IMR-90 (cell line): Measurements from ENCODE around the gene CPLX1. TPM values are rescaled to one million over a fixed set of nuclear protein-coding genes. Genes with fewer than 3 reads are reported as not detected.

Experiments used
- ATAC-seq: fragments of 200-7000 bp; cut with Tn5 transposase; 2 replicates; pipeline ENCODE4 v1.9.1; 2020; ENCODE audit warnings: low read depth, mild to moderate bottlenecking, moderate library complexity
- BruUV-seq: library from RNA; stranded (reverse); fragments of 400-500 nt; replicated peaks from 2 replicates; lab custom pipeline; 2021; lab: Mats Ljungman, UMichigan
- CTCF ChIA-PET: fragments of 300-600 bp; formaldehyde crosslinking; extraction: SDS; loops from one replicate; lab custom pipeline; 2021; ENCODE audit warnings: antibody characterized with exemption; lab: Yijun Ruan, JAX
- POLR2A ChIA-PET: fragments of 300-600 bp; sonication (Branson Sonifier 250); formaldehyde crosslinking; loops from one replicate; lab custom pipeline; 2022; ENCODE audit warnings: antibody characterized with exemption; ENCODE audit not compliant: unreplicated experiment; lab: Charles Lee
- DNase-seq: peaks from one replicate; pipeline ENCODE4 v3.0.0; 2013
- H2AFZ ChIP-seq: replicated peaks from 2 replicates; pipeline ENCODE3; 2013; ENCODE audit warnings: low read length, mild to moderate bottlenecking; ENCODE audit not compliant: poor library complexity
- H2AK5ac ChIP-seq: 2 replicates; pipeline ENCODE4 v1.6.1; 2013; ENCODE audit warnings: low read depth, low read length, inconsistent platforms
- H2AK9ac ChIP-seq: replicated peaks from 2 replicates; pipeline ENCODE3; 2013; ENCODE audit warnings: mild to moderate bottlenecking, low read depth, low read length, moderate library complexity; ENCODE audit not compliant: poor library complexity
- H2BK120ac ChIP-seq: 2 replicates; pipeline ENCODE4 v1.6.1; 2013; ENCODE audit warnings: low read depth, low read length, inconsistent platforms
- H2BK15ac ChIP-seq: 3 replicates; pipeline ENCODE4 v1.6.1; 2013; ENCODE audit warnings: low read depth, low read length, inconsistent platforms
- H2BK20ac ChIP-seq: 2 replicates; pipeline ENCODE4 v1.6.1; 2013; ENCODE audit warnings: low read depth, mild to moderate bottlenecking, inconsistent platforms, low read length, moderate library complexity
- H2BK5ac ChIP-seq: 2 replicates; pipeline ENCODE4 v1.6.1; 2013; ENCODE audit warnings: mild to moderate bottlenecking, low read depth, low read length, inconsistent platforms; ENCODE audit not compliant: poor library complexity, severe bottlenecking
- H3K14ac ChIP-seq: replicated peaks from 2 replicates; pipeline ENCODE4 v1.6.1; 2013; ENCODE audit warnings: low read depth, low read length, inconsistent platforms
- H3K18ac ChIP-seq: 2 replicates; pipeline ENCODE4 v1.6.1; 2013; ENCODE audit warnings: low read depth, low read length, control low read depth
- H3K23ac ChIP-seq: 2 replicates; pipeline ENCODE4 v1.6.1; 2013; ENCODE audit warnings: low read depth, low read length, inconsistent platforms
- H3K27ac ChIP-seq: 2 replicates; pipeline ENCODE4 v1.5.1; 2013; ENCODE audit warnings: mild to moderate bottlenecking, control low read depth, low read length; ENCODE audit not compliant: insufficient read depth
- H3K27me3 ChIP-seq: 2 replicates; pipeline ENCODE4 v1.6.1; 2013; ENCODE audit warnings: low read length; ENCODE audit not compliant: control insufficient read depth, insufficient read depth
- H3K36me3 ChIP-seq: 2 replicates; pipeline ENCODE4 v1.6.1; 2013; ENCODE audit warnings: low read length, mixed read lengths; ENCODE audit not compliant: control insufficient read depth, insufficient read depth
- H3K4ac ChIP-seq: 2 replicates; pipeline ENCODE4 v1.6.1; 2013; ENCODE audit warnings: low read depth, low read length, inconsistent platforms
- H3K4me1 ChIP-seq: 2 replicates; pipeline ENCODE4 v1.6.1; 2013; ENCODE audit warnings: low read length, mixed read lengths; ENCODE audit not compliant: control insufficient read depth, insufficient read depth
- H3K4me2 ChIP-seq: 2 replicates; pipeline ENCODE4 v1.6.1; 2013; ENCODE audit warnings: low read depth, mild to moderate bottlenecking, control low read depth, low read length, moderate library complexity
- H3K4me3 ChIP-seq: 2 replicates; pipeline ENCODE4 v1.5.1; 2013; ENCODE audit warnings: low read depth, mild to moderate bottlenecking, control low read depth, low read length, moderate library complexity; ENCODE audit not compliant: insufficient read depth
- H3K56ac ChIP-seq: 2 replicates; pipeline ENCODE4 v1.6.1; 2013; ENCODE audit warnings: low read length, inconsistent platforms; ENCODE audit not compliant: insufficient read depth; ENCODE audit errors: extremely low read depth
- H3K79me1 ChIP-seq, 2 experiments: 2 replicates each; pipeline ENCODE4 v1.6.1; 2013; ENCODE audit warnings: low read length in 2 of 2, inconsistent platforms in 1 of 2, low read depth in 1 of 2
- H3K9ac ChIP-seq: 2 replicates; pipeline ENCODE4 v1.6.1; 2013; ENCODE audit warnings: low read depth, low read length, control low read depth
- H3K9me1 ChIP-seq: 2 replicates; pipeline ENCODE4 v1.6.1; 2013; ENCODE audit warnings: low read length, inconsistent platforms; ENCODE audit not compliant: insufficient read depth
- H3K9me3 ChIP-seq: 2 replicates; pipeline ENCODE4 v1.6.1; 2013; ENCODE audit warnings: low read length; ENCODE audit not compliant: control insufficient read depth, insufficient read depth
- H4K20me1 ChIP-seq: 2 replicates; pipeline ENCODE4 v1.6.1; 2013; ENCODE audit warnings: low read length, inconsistent platforms; ENCODE audit not compliant: insufficient read depth
- H4K5ac ChIP-seq: 2 replicates; pipeline ENCODE4 v1.6.1; 2013; ENCODE audit warnings: mild to moderate bottlenecking, low read depth, low read length, control low read depth
- H4K8ac ChIP-seq, 2 experiments: 2 replicates each; pipeline ENCODE4 v1.6.1; 2013; ENCODE audit warnings: low read depth in 2 of 2, low read length in 2 of 2, control low read depth in 1 of 2, inconsistent platforms in 1 of 2
- H4K91ac ChIP-seq: 2 replicates; pipeline ENCODE4 v1.6.1; 2013; ENCODE audit warnings: low read depth, low read length, inconsistent platforms; ENCODE audit not compliant: insufficient read depth
- CHD1 ChIP-seq: IDR thresholded peaks from 2 replicates; pipeline ENCODE4 v1.6.1; 2012; ENCODE audit warnings: low read depth, low read length, improper control_type of control experiment
- FOS ChIP-seq: fragments of 150-350 bp; IDR thresholded peaks from 2 replicates; pipeline ENCODE4 v1.6.1; 2016; ENCODE audit warnings: low read depth, low read length
- MAFK ChIP-seq: IDR thresholded peaks from 2 replicates; pipeline ENCODE4 v1.6.1; 2012; ENCODE audit warnings: low read depth, low read length, improper control_type of control experiment
- MXI1 ChIP-seq: IDR thresholded peaks from 2 replicates; pipeline ENCODE4 v1.6.1; 2012; ENCODE audit warnings: low read depth, mild to moderate bottlenecking, low read length, moderate library complexity, borderline replicate concordance
- NFE2L2 ChIP-seq: fragments of 150-350 bp; IDR thresholded peaks from 2 replicates; pipeline ENCODE4 v1.6.1; 2016; ENCODE audit warnings: low read depth, mild to moderate bottlenecking, low read length
- RAD21 ChIP-seq: IDR thresholded peaks from 2 replicates; pipeline ENCODE4 v1.6.1; 2012; ENCODE audit warnings: low read length, improper control_type of control experiment
- RCOR1 ChIP-seq: IDR thresholded peaks from 2 replicates; pipeline ENCODE4 v1.6.1; 2012; ENCODE audit warnings: mild to moderate bottlenecking, low read length, improper control_type of control experiment; ENCODE audit not compliant: insufficient replicate concordance
- RFX5 ChIP-seq: IDR thresholded peaks from 2 replicates; pipeline ENCODE4 v1.8.0; 2012; ENCODE audit warnings: low read depth, mild to moderate bottlenecking, low read length, moderate library complexity
- SMC3 ChIP-seq: fragments of 150-350 bp; IDR thresholded peaks from 2 replicates; pipeline ENCODE4 v1.6.1; 2016; ENCODE audit warnings: low read depth, mild to moderate bottlenecking, antibody characterized with exemption, low read length, moderate library complexity
- WGBS, 2 experiments: methylation state at CpG; one replicate each; pipeline versions ENCODE4 v1.1.5 to v1.1.7; 2013; ENCODE audit warnings: missing lambda C conversion rate in 2 of 2; ENCODE audit not compliant: insufficient read length in 1 of 2; ENCODE audit errors: extremely low coverage in 2 of 2; 5-methylcytosine and 5-hydroxymethylcytosine counted together
- dilution Hi-C: fragments of 300-500 bp; cut with HindIII; formaldehyde crosslinking; loops from one replicate; pipeline ENCODE4 v1.14.3; 2018; ENCODE audit warnings: low sequenced_read_pairs; ENCODE audit not compliant: unreplicated experiment
- in situ Hi-C: fragments of 300-500 bp; cut with MboI; formaldehyde crosslinking; loops from 3 replicates; pipeline ENCODE4 v1.14.3; 2019; ENCODE audit warnings: low sequenced_read_pairs, inconsistent platforms, mixed read lengths
- intact Hi-C: fragments of 100-400 bp; cut with micrococcal nuclease; formaldehyde crosslinking; loops from 2 replicates; pipeline ENCODE4 v1.10.0; 2022
- polyA plus RNA-seq, 3 experiments: library from polyadenylated mRNA; depleted of rRNA; stranded (reverse); fragments of >200 nt; gene quantifications; 2 replicates each; pipeline ENCODE4 v1.2.3, GENCODE V29; 2012; ENCODE audit warnings: low replicate concordance in 1 of 3
- total RNA-seq: library from RNA; depleted of rRNA; stranded (reverse); fragments of >200 nt; gene quantifications from 2 replicates; pipeline ENCODE4 v1.2.3, GENCODE V29; 2012
- TF ChIP-seq, protein P1 (sequence below): conservative IDR thresholded peaks from 2 replicates; pipeline ENCODE4 v1.5.1; 2012; ENCODE audit warnings: mild to moderate bottlenecking, low read depth, low read length, improper control_type of control experiment
- TF ChIP-seq, protein P2 (sequence below): fragments of 150-350 bp; IDR thresholded peaks from 2 replicates; pipeline ENCODE4 v1.6.1; 2016; ENCODE audit warnings: low read depth, mild to moderate bottlenecking, low read length, moderate library complexity, borderline replicate concordance
- TF ChIP-seq, protein P3 (sequence below): fragments of 150-350 bp; IDR thresholded peaks from 2 replicates; pipeline ENCODE4 v1.6.1; 2017; ENCODE audit warnings: mild to moderate bottlenecking, antibody characterized with exemption, low read length, low read depth

Gene CPLX1
- total and polyA plus RNA-seq, 2 of the 4 experiments (the other 2 are of a cell fraction) = 0.05 TPM; not detected in 1

DNA sequence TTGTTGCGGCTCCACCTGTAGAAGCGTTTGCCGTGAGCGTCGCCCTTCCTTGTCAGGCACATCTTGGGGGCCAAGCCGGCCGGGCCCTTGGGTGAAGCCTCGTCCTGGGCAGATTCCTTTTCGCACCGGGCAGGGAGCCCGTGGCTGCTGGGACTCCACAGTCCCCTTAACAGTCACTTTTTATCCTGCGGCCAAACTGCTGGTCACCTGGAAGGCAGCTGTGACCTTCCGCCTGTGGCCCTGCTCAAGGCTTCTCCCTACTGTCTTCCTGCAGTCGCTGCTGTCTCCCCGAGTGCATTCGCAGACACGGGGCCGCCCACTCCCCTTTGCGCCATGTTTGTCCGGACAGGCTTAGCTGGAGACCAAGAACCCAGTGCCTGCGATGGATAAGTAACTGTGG is 65.3 kb downstream of the CPLX1 start:
- no peak overlapping the region for H4K5ac ChIP-seq
- H3K9ac ChIP-seq = no peak overlapping the region
- H3K14ac ChIP-seq = no peak overlapping the region
- no peak for TF ChIP-seq MAFK
- no peak for TF ChIP-seq NFE2L2
- no peak for TF ChIP-seq RFX5
- TF ChIP-seq FOS = no peak
- TF ChIP-seq RAD21 = no peak
- TF ChIP-seq RCOR1 = no peak
- TF ChIP-seq, protein P1, sequence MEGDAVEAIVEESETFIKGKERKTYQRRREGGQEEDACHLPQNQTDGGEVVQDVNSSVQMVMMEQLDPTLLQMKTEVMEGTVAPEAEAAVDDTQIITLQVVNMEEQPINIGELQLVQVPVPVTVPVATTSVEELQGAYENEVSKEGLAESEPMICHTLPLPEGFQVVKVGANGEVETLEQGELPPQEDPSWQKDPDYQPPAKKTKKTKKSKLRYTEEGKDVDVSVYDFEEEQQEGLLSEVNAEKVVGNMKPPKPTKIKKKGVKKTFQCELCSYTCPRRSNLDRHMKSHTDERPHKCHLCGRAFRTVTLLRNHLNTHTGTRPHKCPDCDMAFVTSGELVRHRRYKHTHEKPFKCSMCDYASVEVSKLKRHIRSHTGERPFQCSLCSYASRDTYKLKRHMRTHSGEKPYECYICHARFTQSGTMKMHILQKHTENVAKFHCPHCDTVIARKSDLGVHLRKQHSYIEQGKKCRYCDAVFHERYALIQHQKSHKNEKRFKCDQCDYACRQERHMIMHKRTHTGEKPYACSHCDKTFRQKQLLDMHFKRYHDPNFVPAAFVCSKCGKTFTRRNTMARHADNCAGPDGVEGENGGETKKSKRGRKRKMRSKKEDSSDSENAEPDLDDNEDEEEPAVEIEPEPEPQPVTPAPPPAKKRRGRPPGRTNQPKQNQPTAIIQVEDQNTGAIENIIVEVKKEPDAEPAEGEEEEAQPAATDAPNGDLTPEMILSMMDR = no peak
- TF ChIP-seq SMC3 = no peak
- TF ChIP-seq MXI1 = no peak
- TF ChIP-seq, protein P2, sequence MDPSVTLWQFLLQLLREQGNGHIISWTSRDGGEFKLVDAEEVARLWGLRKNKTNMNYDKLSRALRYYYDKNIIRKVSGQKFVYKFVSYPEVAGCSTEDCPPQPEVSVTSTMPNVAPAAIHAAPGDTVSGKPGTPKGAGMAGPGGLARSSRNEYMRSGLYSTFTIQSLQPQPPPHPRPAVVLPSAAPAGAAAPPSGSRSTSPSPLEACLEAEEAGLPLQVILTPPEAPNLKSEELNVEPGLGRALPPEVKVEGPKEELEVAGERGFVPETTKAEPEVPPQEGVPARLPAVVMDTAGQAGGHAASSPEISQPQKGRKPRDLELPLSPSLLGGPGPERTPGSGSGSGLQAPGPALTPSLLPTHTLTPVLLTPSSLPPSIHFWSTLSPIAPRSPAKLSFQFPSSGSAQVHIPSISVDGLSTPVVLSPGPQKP = no peak
- TF ChIP-seq, protein P3, sequence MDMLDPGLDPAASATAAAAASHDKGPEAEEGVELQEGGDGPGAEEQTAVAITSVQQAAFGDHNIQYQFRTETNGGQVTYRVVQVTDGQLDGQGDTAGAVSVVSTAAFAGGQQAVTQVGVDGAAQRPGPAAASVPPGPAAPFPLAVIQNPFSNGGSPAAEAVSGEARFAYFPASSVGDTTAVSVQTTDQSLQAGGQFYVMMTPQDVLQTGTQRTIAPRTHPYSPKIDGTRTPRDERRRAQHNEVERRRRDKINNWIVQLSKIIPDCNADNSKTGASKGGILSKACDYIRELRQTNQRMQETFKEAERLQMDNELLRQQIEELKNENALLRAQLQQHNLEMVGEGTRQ = no peak
- no peak for TF ChIP-seq CHD1
- H2AK9ac ChIP-seq = no peak overlapping the region
- no peaks in the 10 kb centered on the region for H3K27me3 ChIP-seq
- ATAC-seq (no peak), DNase-seq (no peak)
- H3K79me1 ChIP-seq = peaks cover 7 to 51% of the 10 kb centered on the region in 2 experiments; a peak in 3 of 4 replicates
- H3K23ac ChIP-seq = no peak overlapping the region
- no peak overlapping the region for H2BK15ac ChIP-seq
- intact Hi-C loops (no loop called here), in situ Hi-C loops (no loop called here), dilution Hi-C loops (no loop called here)
- peaks cover 4% of the 10 kb centered on the region; the same call in 1 of the 2 replicates for H3K9me1 ChIP-seq
- H3K9me3 ChIP-seq = no peaks in the 10 kb centered on the region
- no peak overlapping the region for H3K27ac ChIP-seq
- no peak overlapping the region for H3K4me3 ChIP-seq
- POLR2A ChIA-PET = no interaction called here
- no peak overlapping the region for H2AK5ac ChIP-seq
- H3K4ac ChIP-seq = no peak overlapping the region
- BruUV-seq = no TSS peak
- H2BK120ac ChIP-seq = no peak overlapping the region
- peaks cover 52% of the 10 kb centered on the region for H3K36me3 ChIP-seq
- no peak overlapping the region for H4K8ac ChIP-seq
- CTCF ChIA-PET = no interaction called here
- H2BK5ac ChIP-seq = no peak overlapping the region
- H3K4me1 ChIP-seq = peaks cover 2% of the 10 kb centered on the region; the same call in 1 of the 2 replicates
- H2BK20ac ChIP-seq = no peak overlapping the region
- H4K91ac ChIP-seq = no peak overlapping the region
- H3K4me2 ChIP-seq = no peak overlapping the region
- H3K56ac ChIP-seq = no peak overlapping the region
- H2AFZ ChIP-seq = no peak overlapping the region
- no peak overlapping the region for H3K18ac ChIP-seq
- WGBS, 2 experiments = 100% methylated on average over 5 of the region's 21 CpGs; no CpG with 5 or more reads in 1 of the 2 experiments
- peaks cover 47% of the 10 kb centered on the region for H4K20me1 ChIP-seq
